ENCODE measurements around the gene FBXO36.

- TF ChIP-seq POLR2A (IDR thresholded peaks at IDR 0.05) (no peak), CTCF (IDR thresholded peaks at IDR 0.05 in 4 of 5, conservative IDR thresholded peaks at IDR 0.05 in 1 of 5) (no peak)
Observed at GRCh38 chr2:229875549-229875948, 46.8 kb upstream of the FBXO36 start.

All from gastrocnemius medialis (tissue), 4 donors.